K562 (cell line): Measurements from ENCODE around the gene NR2F1. TPM values are rescaled to one million over a fixed set of nuclear protein-coding genes. Genes with fewer than 3 reads are reported as not detected.

ENCODE experiments used
- ATAC-seq: fragments of 200-7000 bp; cut with Tn5 transposase; 3 replicates; pipeline ENCODE4 v1.9.1; 2020; ENCODE audit warnings: moderate library complexity
- BruUV-seq: library from RNA; stranded (reverse); fragments of 400-500 nt; replicated peaks from 2 replicates; lab custom pipeline; 2021; lab: Mats Ljungman, UMichigan
- CTCF ChIA-PET: fragments of 300-600 bp; formaldehyde crosslinking; extraction: SDS; loops from one replicate; lab custom pipeline; 2021; ENCODE audit warnings: low intra/inter-chr PET ratio; lab: Yijun Ruan, JAX
- POLR2A ChIA-PET: fragments of 300-600, 350-650 bp; sonication (Branson Sonifier 250); formaldehyde crosslinking; extraction: SDS; loops from one replicate; lab custom pipeline; 2021; ENCODE audit warnings: antibody characterized with exemption, inconsistent platforms; lab: Yijun Ruan, JAX
- DNase-seq, 4 experiments: peaks; one replicate each; pipeline versions ENCODE4 v3.0.0 to v3.0.0-alpha.2; 2011 to 2018; ENCODE audit warnings: low spot score in 3 of 4, mixed read lengths in 3 of 4; ENCODE audit errors: extremely low read depth in 1 of 4
- FAIRE-seq: peaks from 2 replicates; lab custom pipeline; 2011; peaks lifted over from hg19 to GRCh38; lab: Jason Lieb, UNC
- H2AFZ ChIP-seq: 2 replicates; pipeline ENCODE4 v1.6.0; 2011; ENCODE audit warnings: low read depth, low read length, control low read depth, inconsistent platforms
- H3K27ac ChIP-seq: fragments of 200-600 bp; 3 replicates; pipeline ENCODE4 v1.8.0; 2011; ENCODE audit warnings: low read depth, mild to moderate bottlenecking, control low read depth, inconsistent platforms, low read length, moderate library complexity, mixed read lengths; ENCODE audit errors: extremely low read depth
- H3K27me3 ChIP-seq, 2 experiments: fragments of 300-600 bp in 1 of 2; 2 replicates in 1 of 2; 3 replicates in 1 of 2; pipeline versions ENCODE4 v1.6.0 to v1.8.0; 2011; ENCODE audit warnings: inconsistent platforms in 2 of 2, low read length in 2 of 2, mild to moderate bottlenecking in 1 of 2, mixed read lengths in 1 of 2, moderate library complexity in 1 of 2; ENCODE audit not compliant: control insufficient read depth in 2 of 2, insufficient read depth in 2 of 2
- H3K36me3 ChIP-seq: fragments of 300-600 bp; 3 replicates; pipeline ENCODE4 v1.8.0; 2011; ENCODE audit warnings: mild to moderate bottlenecking, low read length, inconsistent platforms; ENCODE audit not compliant: control insufficient read depth, insufficient read depth
- H3K4me1 ChIP-seq, 2 experiments: fragments of 200-600 bp in 1 of 2; replicated peaks in 1 of 2; 2 replicates in 1 of 2; 3 replicates in 1 of 2; pipeline versions ENCODE4 v1.5.1 to v1.8.0; 2011; ENCODE audit warnings: inconsistent platforms in 2 of 2, low read length in 2 of 2, mild to moderate bottlenecking in 1 of 2, mixed read lengths in 1 of 2, moderate library complexity in 1 of 2; ENCODE audit not compliant: control insufficient read depth in 2 of 2, insufficient read depth in 2 of 2
- H3K4me2 ChIP-seq: 2 replicates; pipeline ENCODE4 v1.6.1; 2011; ENCODE audit warnings: low read length, control low read depth, inconsistent platforms, mixed read lengths; ENCODE audit not compliant: insufficient read depth
- H3K4me3 ChIP-seq: fragments of 200-600 bp; sonication (generic), shearing (Covaris generic); 2 replicates; pipeline ENCODE4 v1.5.1; 2016; ENCODE audit warnings: control low read depth, inconsistent platforms
- H3K79me2 ChIP-seq: fragments of 200-600 bp; 3 replicates; pipeline ENCODE4 v1.8.0; 2011; ENCODE audit warnings: low read length, inconsistent platforms; ENCODE audit not compliant: control insufficient read depth, insufficient read depth
- H3K9ac ChIP-seq, 2 experiments: 2 replicates each; pipeline versions ENCODE4 v1.6.0 to v1.6.1; 2011; ENCODE audit warnings: low read depth in 2 of 2, low read length in 2 of 2, control low read depth in 1 of 2, inconsistent platforms in 1 of 2, mild to moderate bottlenecking in 1 of 2, mixed read lengths in 1 of 2; ENCODE audit not compliant: insufficient read depth in 1 of 2
- H3K9me1 ChIP-seq: one replicate; pipeline ENCODE4 v1.6.0; 2011; ENCODE audit warnings: inconsistent platforms, mild to moderate bottlenecking, low read length, moderate library complexity; ENCODE audit not compliant: control insufficient read depth, insufficient read depth
- H3K9me3 ChIP-seq: replicated peaks from 2 replicates; pipeline ENCODE4 v1.5.1; 2011; ENCODE audit warnings: low read depth, low read length, inconsistent platforms; ENCODE audit not compliant: control insufficient read depth, insufficient read depth
- H4K20me1 ChIP-seq: replicated peaks from 2 replicates; pipeline ENCODE4 v1.6.1; 2011; ENCODE audit warnings: low read length, inconsistent platforms, mixed read lengths; ENCODE audit not compliant: control insufficient read depth, insufficient read depth
- ATF1 ChIP-seq, 2 experiments: fragments of 450-650 bp in 1 of 2; IDR thresholded peaks; 2 replicates each; pipeline ENCODE4 v1.6.1; 2016; ENCODE audit warnings: missing compliant biosample characterization in 1 of 2, missing genetic modification characterization in 1 of 2
- ESRRB ChIP-seq: fragments of 250-450 bp; sonication (Bioruptor Pico); IDR thresholded peaks from 2 replicates; pipeline ENCODE4 v1.5.0; 2020; ENCODE audit warnings: mild to moderate bottlenecking, moderate library complexity, borderline replicate concordance
- NELFE ChIP-seq: IDR thresholded peaks from 2 replicates; pipeline ENCODE4 v1.6.1; 2011; ENCODE audit warnings: mild to moderate bottlenecking; ENCODE audit not compliant: insufficient read depth, insufficient read length
- XRCC5 ChIP-seq: fragments of 200-400 bp; formaldehyde crosslinking; IDR thresholded peaks from 2 replicates; pipeline ENCODE4 v1.6.1; 2017; ENCODE audit warnings: low read depth, mild to moderate bottlenecking, low read length
- ZBTB40 ChIP-seq, 2 experiments: fragments of 450-650 bp in 1 of 2; sonication (generic) in 1 of 2; formaldehyde crosslinking in 1 of 2; IDR thresholded peaks; 2 replicates each; pipeline versions ENCODE4 v1.7.1 to v1.9.0; 2016 to 2022; ENCODE audit warnings: inconsistent platforms in 1 of 2, mild to moderate bottlenecking in 1 of 2, missing genetic modification reagents in 1 of 2
- ZFP91 ChIP-seq: sonication (generic); formaldehyde crosslinking; IDR thresholded peaks from 2 replicates; pipeline ENCODE4 v1.8.0; 2022; ENCODE audit warnings: mild to moderate bottlenecking, missing genetic modification reagents
- ZNF184 ChIP-seq: sonication (generic); formaldehyde crosslinking; IDR thresholded peaks from 2 replicates; pipeline ENCODE4 v1.5.0; 2020; ENCODE audit warnings: missing genetic modification reagents
- ZNF589 ChIP-seq: fragments of 200-800 bp; sonication (Bioruptor generic); IDR thresholded peaks from 2 replicates; pipeline ENCODE4 v1.6.1; 2016; ENCODE audit warnings: low read depth, missing genetic modification characterization, missing compliant biosample characterization
- WGBS: fragments of 100-300 bp; shearing (Covaris generic); methylation state at CpG from one replicate; pipeline ENCODE4 v1.1.6; 2016; ENCODE audit warnings: low coverage, mixed read lengths; ENCODE audit not compliant: insufficient coverage; ENCODE audit errors: missing lambda C conversion rate; 5-methylcytosine and 5-hydroxymethylcytosine counted together
- in situ Hi-C: fragments of 300-500 bp; cut with MboI; formaldehyde crosslinking; loops from 4 replicates; pipeline ENCODE4 v1.15.0; 2018; ENCODE audit warnings: inconsistent platforms, mixed read lengths
- intact Hi-C: fragments of 100-400 bp; cut with micrococcal nuclease; formaldehyde crosslinking; loops from 2 replicates; pipeline ENCODE4 v1.14.2; 2022
- polyA plus RNA-seq, 8 experiments: library from polyadenylated mRNA; depleted of rRNA in 4 of 8; stranded (reverse) in 5 of 8; unstranded in 3 of 8; fragments of >200 nt; fragmentation: Nextera tagmentation in 2 of 8; fragmentation: Illumina TruSeq in 1 of 8; extraction: Ambion mirVana in 2 of 8; extraction: Trizol in 1 of 8; gene quantifications; 2 replicates each; pipeline versions ENCODE4 v1.2.1 to v1.2.3, GENCODE V29; 2011 to 2014; ENCODE audit warnings: inconsistent platforms in 1 of 8, missing spikeins in 1 of 8
- total RNA-seq, 7 experiments: library from RNA; depleted of rRNA in 6 of 7; stranded (reverse); fragments of >200 nt in 6 of 7; fragmentation: Illumina TruSeq in 2 of 7; extraction: Trizol in 2 of 7; gene quantifications; 2 replicates each; pipeline versions ENCODE4 v1.2.1 to v1.2.3, GENCODE V29; 2011 to 2021; ENCODE audit warnings: low replicate concordance in 1 of 7

The NR2F1 gene
- total and polyA plus RNA-seq, 9 of the 15 experiments (the other 6 are each of a cell fraction or from before 2014, with no cell fraction given) = 0.18 TPM; not detected in 8

DNA sequence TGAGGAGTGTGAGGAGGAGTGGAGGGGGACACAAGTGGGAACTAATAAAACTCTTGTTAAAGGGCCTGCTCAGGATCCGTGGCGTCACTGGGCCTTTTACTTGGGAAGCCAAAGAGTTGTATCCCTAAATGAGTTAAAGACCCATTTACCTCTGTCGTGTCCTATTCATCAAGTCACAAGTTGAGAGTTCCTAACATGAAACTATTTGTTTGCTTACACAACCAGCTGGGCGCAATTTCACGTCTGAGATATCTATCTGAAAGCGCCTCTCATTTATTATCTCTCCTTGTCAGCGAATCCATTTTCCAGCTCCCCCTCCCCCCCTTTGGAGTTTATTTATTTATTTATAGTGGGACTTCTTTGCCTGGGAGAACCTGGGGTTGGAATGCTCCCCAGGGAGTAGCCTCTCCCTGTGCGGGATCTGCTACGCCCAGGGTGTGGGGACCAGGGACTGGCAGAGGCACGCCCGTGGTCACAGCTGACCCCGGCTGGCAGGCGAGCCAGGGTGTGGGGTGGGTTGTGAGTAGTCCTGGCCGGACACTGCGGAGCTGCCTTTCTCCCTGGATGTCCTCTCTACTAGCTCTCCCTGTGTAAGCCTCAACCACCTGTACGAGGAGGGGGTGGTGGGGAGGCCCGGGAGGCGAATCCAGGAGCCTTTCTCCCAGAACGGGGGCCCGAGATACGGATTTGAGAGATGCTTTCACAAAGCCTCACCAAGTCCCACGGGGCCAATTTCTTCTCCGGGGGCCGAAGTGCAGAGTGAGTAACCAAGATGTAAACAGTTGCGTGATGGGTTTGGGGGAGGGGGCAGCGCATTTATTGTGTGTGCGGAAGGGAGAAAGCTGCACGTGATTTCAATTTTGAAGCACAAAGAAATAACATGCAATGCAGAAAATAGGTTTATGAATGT lies 15.3 kb downstream of the NR2F1 start:
- Histone ChIP-seq H3K4me2 (no peak overlapping the region), H3K27ac (no peak overlapping the region), H3K36me3 (no peaks in the 10 kb centered on the region), H4K20me1 (no peaks in the 10 kb centered on the region), H3K9me3 (no peaks in the 10 kb centered on the region), H3K9ac (no peak overlapping the region), H2AFZ (no peak overlapping the region), H3K4me1 (peaks cover 0 to 4% of the 10 kb centered on the region in 2 experiments; a peak in 2 of 5 replicates), H3K79me2 (no peaks in the 10 kb centered on the region), H3K4me3 (no peak overlapping the region), H3K9me1 (no peaks in the 10 kb centered on the region), H3K27me3 (peaks cover 2 to 38% of the 10 kb centered on the region in 2 experiments; a peak in 3 of 5 replicates)
- in situ Hi-C loops = loop anchor here (25.0 kb wide), 1 partner anchor 1139 kb away; no protein-coding TSS in a partner anchor
- CTCF ChIA-PET = no interaction called here
- BruUV-seq = no TSS peak
- FAIRE-seq (no peak), DNase-seq (no peak), ATAC-seq (no peak)
- intact Hi-C loops = no loop called here
- POLR2A ChIA-PET = interaction anchor here (1.1 kb wide), 1 partner anchor 14 kb away, joined by 3 read pairs; no protein-coding TSS in a partner anchor
- 2% methylated on average over 18 of the region's 28 CpGs for WGBS
- no peak for TF ChIP-seq ZNF184
- TF ChIP-seq ESRRB = no peak
- no peak for TF ChIP-seq XRCC5
- TF ChIP-seq NELFE = no peak
- TF ChIP-seq ZNF589 (CRISPR knock-in tag) = no peak
- no peak for TF ChIP-seq ZBTB40 (IDR thresholded peaks at IDR 0.05)
- no peak for TF ChIP-seq ZBTB40 (CRISPR knock-in tag; IDR thresholded peaks at IDR 0.05)
- no peak for TF ChIP-seq ATF1 (CRISPR knock-in tag; IDR thresholded peaks at IDR 0.05)
- no peak for TF ChIP-seq ATF1 (tag; IDR thresholded peaks at IDR 0.05)
- no peak for TF ChIP-seq ZFP91
